RWPE2 (cell line): ENCODE measurements around the gene CTXN1.
"Not testable (repeated sequence)": the region's sequence is repeated elsewhere in the genome, so short reads cannot be mapped to it uniquely, and the experiment has no call there.

Experiments
- ATAC-seq: fragments of 200-7000 bp; cut with Tn5 transposase; 3 replicates; pipeline ENCODE4 v1.9.1; 2021; ENCODE audit warnings: low read depth
- DNase-seq: peaks from one replicate; pipeline ENCODE4 v3.0.0-alpha.2; 2020; ENCODE audit warnings: low spot score
- H3K27ac ChIP-seq: fragments of 450-650 bp; 2 replicates; pipeline ENCODE4 v1.5.1; 2017; ENCODE audit warnings: mild to moderate bottlenecking; ENCODE audit not compliant: poor library complexity, severe bottlenecking
- H3K27me3 ChIP-seq: fragments of 250-450 bp; sonication (Bioruptor Pico); 2 replicates; pipeline ENCODE4 v1.5.1; 2021; ENCODE audit warnings: mild to moderate bottlenecking, moderate library complexity; ENCODE audit not compliant: insufficient read depth, poor library complexity, severe bottlenecking
- H3K36me3 ChIP-seq: fragments of 250-450 bp; sonication (Bioruptor Pico); 2 replicates; pipeline ENCODE4 v1.5.1; 2020; ENCODE audit warnings: low read depth, mild to moderate bottlenecking, moderate library complexity
- H3K4me1 ChIP-seq: fragments of 250-450 bp; sonication (Bioruptor Pico); 2 replicates; pipeline ENCODE4 v1.5.1; 2021; ENCODE audit warnings: mild to moderate bottlenecking, moderate library complexity; ENCODE audit not compliant: insufficient read depth, poor library complexity, severe bottlenecking
- H3K4me3 ChIP-seq: fragments of 250-450 bp; sonication (Bioruptor Pico); 2 replicates; pipeline ENCODE4 v1.5.1; 2021; ENCODE audit warnings: mild to moderate bottlenecking, moderate library complexity; ENCODE audit not compliant: severe bottlenecking
- H3K9me3 ChIP-seq: fragments of 250-450 bp; sonication (Bioruptor Pico); 2 replicates; pipeline ENCODE4 v1.5.1; 2021; ENCODE audit warnings: mild to moderate bottlenecking, moderate library complexity; ENCODE audit not compliant: severe bottlenecking
- TF ChIP-seq, protein P1 (sequence below): fragments of 450-650 bp; IDR thresholded peaks from one replicate; pipeline ENCODE4 v1.5.1; 2017; ENCODE audit warnings: mild to moderate bottlenecking, moderate library complexity; ENCODE audit not compliant: poor library complexity, severe bottlenecking

The CTXN1 gene

DNA sequence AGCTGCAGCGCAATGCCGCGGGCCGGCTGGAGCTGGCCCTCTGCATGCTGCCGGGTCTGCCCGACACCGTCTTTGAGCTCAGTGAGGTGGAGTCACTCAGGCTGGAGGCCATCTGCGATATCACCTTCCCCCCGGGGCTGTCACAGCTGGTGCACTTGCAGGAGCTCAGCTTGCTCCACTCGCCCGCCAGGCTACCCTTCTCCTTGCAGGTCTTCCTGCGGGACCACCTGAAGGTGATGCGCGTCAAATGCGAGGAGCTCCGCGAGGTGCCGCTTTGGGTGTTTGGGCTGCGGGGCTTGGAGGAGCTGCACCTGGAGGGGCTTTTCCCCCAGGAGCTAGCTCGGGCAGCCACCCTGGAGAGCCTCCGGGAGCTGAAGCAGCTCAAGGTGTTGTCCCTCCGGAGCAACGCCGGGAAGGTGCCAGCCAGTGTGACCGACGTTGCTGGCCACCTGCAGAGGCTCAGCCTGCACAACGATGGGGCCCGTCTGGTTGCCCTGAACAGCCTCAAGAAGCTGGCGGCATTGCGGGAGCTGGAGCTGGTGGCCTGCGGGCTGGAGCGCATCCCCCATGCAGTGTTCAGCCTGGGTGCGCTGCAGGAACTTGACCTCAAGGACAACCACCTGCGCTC lies 26.1 kb downstream of the CTXN1 start:
- ATAC-seq (no peak), DNase-seq (peak; percentile 59)
- TF ChIP-seq, protein P1, sequence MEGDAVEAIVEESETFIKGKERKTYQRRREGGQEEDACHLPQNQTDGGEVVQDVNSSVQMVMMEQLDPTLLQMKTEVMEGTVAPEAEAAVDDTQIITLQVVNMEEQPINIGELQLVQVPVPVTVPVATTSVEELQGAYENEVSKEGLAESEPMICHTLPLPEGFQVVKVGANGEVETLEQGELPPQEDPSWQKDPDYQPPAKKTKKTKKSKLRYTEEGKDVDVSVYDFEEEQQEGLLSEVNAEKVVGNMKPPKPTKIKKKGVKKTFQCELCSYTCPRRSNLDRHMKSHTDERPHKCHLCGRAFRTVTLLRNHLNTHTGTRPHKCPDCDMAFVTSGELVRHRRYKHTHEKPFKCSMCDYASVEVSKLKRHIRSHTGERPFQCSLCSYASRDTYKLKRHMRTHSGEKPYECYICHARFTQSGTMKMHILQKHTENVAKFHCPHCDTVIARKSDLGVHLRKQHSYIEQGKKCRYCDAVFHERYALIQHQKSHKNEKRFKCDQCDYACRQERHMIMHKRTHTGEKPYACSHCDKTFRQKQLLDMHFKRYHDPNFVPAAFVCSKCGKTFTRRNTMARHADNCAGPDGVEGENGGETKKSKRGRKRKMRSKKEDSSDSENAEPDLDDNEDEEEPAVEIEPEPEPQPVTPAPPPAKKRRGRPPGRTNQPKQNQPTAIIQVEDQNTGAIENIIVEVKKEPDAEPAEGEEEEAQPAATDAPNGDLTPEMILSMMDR: no peak
- peaks cover 13% of the 10 kb centered on the region for H3K36me3 ChIP-seq
- H3K9me3 ChIP-seq: no peaks in the 10 kb centered on the region
- H3K27ac ChIP-seq: peak overlapping the region; percentile 67
- H3K27me3 ChIP-seq: no peaks in the 10 kb centered on the region
- peaks cover 17% of the 10 kb centered on the region for H3K4me1 ChIP-seq
- H3K4me3 ChIP-seq: no peak overlapping the region

DNA sequence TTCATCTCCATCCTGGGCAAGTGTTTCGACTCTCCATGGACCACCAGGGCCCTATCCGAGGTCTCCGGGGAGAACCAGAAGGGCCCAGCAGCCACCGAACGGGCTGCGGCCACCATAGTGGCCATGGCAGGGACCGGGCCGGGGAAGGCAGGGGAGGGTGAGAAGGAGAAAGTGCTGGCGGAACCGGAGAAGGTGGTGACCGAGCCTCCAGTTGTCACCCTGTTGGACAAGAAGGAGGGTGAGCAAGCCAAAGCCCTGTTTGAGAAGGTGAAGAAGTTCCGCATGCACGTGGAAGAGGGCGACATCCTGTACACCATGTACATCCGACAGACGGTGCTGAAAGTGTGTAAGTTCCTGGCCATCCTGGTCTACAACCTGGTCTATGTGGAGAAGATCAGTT lies 27.0 kb downstream of the CTXN1 start:
- Histone ChIP-seq H3K27me3 (no peaks in the 10 kb centered on the region), H3K36me3 (peaks cover 13% of the 10 kb centered on the region), H3K9me3 (no peaks in the 10 kb centered on the region), H3K4me3 (no peak overlapping the region), H3K4me1 (peaks cover 21% of the 10 kb centered on the region), H3K27ac (no peak overlapping the region)
- TF ChIP-seq, protein P1: no peak
- no peak for DNase-seq
- ATAC-seq: no peak

DNA sequence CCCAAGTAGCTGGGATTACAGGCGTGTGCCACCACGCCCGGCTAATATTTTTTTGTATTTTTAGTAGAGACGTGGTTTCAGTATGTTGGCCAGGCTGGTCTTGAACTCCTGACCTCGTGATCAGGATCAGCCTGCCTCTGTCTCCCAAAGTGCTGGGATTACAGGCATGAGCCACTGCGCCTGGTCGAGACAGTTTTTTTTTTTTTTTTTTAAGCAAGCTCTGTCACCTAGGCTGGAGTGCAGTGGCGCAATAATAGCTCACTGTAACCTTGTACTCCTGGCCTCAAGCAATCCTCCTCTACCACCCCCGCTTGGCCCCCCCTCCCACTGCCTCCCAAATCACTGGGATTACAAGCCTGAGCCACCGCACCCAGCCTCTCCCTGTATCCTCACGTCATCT lies 28.6 kb downstream of the CTXN1 start:
- H3K27ac ChIP-seq: no peak overlapping the region
- TF ChIP-seq, protein P1: no peak
- peaks cover 19% of the 10 kb centered on the region for H3K4me1 ChIP-seq
- DNase-seq: no peak
- no peaks in the 10 kb centered on the region for H3K9me3 ChIP-seq
- no peaks in the 10 kb centered on the region for H3K27me3 ChIP-seq
- peaks cover 13% of the 10 kb centered on the region for H3K36me3 ChIP-seq
- ATAC-seq: no peak
- no peak overlapping the region for H3K4me3 ChIP-seq

DNA sequence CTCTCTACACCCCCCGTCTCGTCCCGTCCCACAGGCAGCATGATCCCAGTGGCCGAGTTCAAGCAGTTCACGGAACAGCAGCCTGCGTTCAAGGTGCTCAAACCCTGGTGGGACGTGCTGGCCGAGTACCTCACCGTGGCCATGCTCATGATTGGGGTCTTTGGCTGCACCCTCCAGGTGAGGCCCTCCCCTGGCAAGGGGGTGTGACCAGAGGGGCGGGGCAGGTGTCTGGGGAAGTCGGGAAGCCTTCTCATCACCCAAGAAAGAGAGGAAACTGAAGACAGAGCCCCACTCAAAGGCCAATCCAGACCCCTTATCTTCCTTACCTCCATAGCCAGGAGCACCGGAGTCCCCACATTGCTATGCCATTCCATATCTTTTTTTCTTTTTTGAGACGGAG lies 30.4 kb downstream of the CTXN1 start:
- H3K4me3 ChIP-seq: no peak overlapping the region
- H3K27me3 ChIP-seq: no peaks in the 10 kb centered on the region
- H3K36me3 ChIP-seq: peaks cover 13% of the 10 kb centered on the region
- ATAC-seq (no peak), DNase-seq (no peak)
- H3K27ac ChIP-seq: peak overlapping the region; percentile 50
- H3K4me1 ChIP-seq: peaks cover 14% of the 10 kb centered on the region
- TF ChIP-seq, protein P1: no peak
- H3K9me3 ChIP-seq: no peaks in the 10 kb centered on the region

- H3K9me3 ChIP-seq: no peaks in the 10 kb centered on the region
- peak overlapping the region; percentile 50 for H3K27ac ChIP-seq
- peaks cover 14% of the 10 kb centered on the region for H3K4me1 ChIP-seq
- H3K36me3 ChIP-seq: peaks cover 13% of the 10 kb centered on the region
- H3K27me3 ChIP-seq: no peaks in the 10 kb centered on the region
- TF ChIP-seq, protein P1: no peak
- no peak overlapping the region for H3K4me3 ChIP-seq
- DNase-seq (no peak), ATAC-seq (peak; percentile 81)
These were observed 31.2 kb downstream of the CTXN1 start for GRCh38 chr19:7894612-7895309.

GRCh38 chr19:7893362-7894101 lies 32.4 kb downstream of the CTXN1 start:
- peak overlapping the region; percentile 50 for H3K27ac ChIP-seq
- not testable (repeated sequence) for H3K36me3 ChIP-seq, H3K4me3 ChIP-seq, H3K9me3 ChIP-seq, H3K27me3 ChIP-seq, DNase-seq, ATAC-seq
- H3K4me1 ChIP-seq: peaks cover 14% of the 10 kb centered on the region
